B cell (primary cell): ENCODE data around the gene SERPINE1. TPM values are rescaled to one million over a fixed set of nuclear protein-coding genes. Genes with fewer than 3 reads are reported as not detected.

Source experiments
- ATAC-seq: fragments of 200-7000 bp; cut with Tn5 transposase; one replicate; pipeline ENCODE4 v1.10.0; 2021; ENCODE audit warnings: low read depth, mild to moderate bottlenecking, moderate number of reproducible peaks, moderate library complexity
- CTCF ChIA-PET: fragments of 350-600 bp; sonication (Branson Sonifier 250); formaldehyde crosslinking; loops from one replicate; lab custom pipeline; 2021; ENCODE audit warnings: antibody characterized with exemption, inconsistent platforms; lab: Charles Lee
- POLR2A ChIA-PET: fragments of 350-600 bp; sonication (Branson Sonifier 250); formaldehyde crosslinking; loops from one replicate; lab custom pipeline; 2021; ENCODE audit warnings: antibody characterized with exemption; lab: Charles Lee
- DNase-seq: peaks from one replicate; pipeline ENCODE4 v3.0.0; 2013
- H2AFZ ChIP-seq: 2 replicates; pipeline ENCODE4 v1.6.1; 2012; ENCODE audit warnings: mild to moderate bottlenecking, low read depth, low read length; ENCODE audit not compliant: insufficient read depth, poor library complexity, severe bottlenecking
- H3K27ac ChIP-seq, 2 donors: 1 replicate in 1 of 2; 2 replicates in 1 of 2; pipeline ENCODE4 v1.5.1; 2012 to 2013; ENCODE audit warnings: low read length in 2 of 2, mild to moderate bottlenecking in 2 of 2, moderate library complexity in 1 of 2
- H3K27me3 ChIP-seq, 4 experiments: fragments of 200-600 bp in 1 of 4; sonication (generic) in 1 of 4; replicated peaks in 1 of 4; 1 replicate in 2 of 4; 2 replicates in 2 of 4; pipeline versions ENCODE4 v1.6.1 to v1.7.0; 2013 to 2016; ENCODE audit warnings: low read length in 3 of 4, mild to moderate bottlenecking in 2 of 4, mixed read lengths in 1 of 4, moderate library complexity in 1 of 4; ENCODE audit not compliant: insufficient read depth in 4 of 4, control insufficient read depth in 3 of 4; ENCODE audit errors: control extremely low read depth in 1 of 4
- H3K36me3 ChIP-seq, 2 experiments: replicated peaks in 1 of 2; 1 replicate in 1 of 2; 2 replicates in 1 of 2; pipeline versions ENCODE4 v1.6.1 to v1.7.1; 2013; ENCODE audit warnings: low read length in 1 of 2; ENCODE audit not compliant: insufficient read depth in 2 of 2, control insufficient read depth in 1 of 2; ENCODE audit errors: control extremely low read depth in 1 of 2, extremely low read depth in 1 of 2
- H3K4me1 ChIP-seq, 2 donors: fragments of 200-600 bp in 1 of 2; sonication (generic) in 1 of 2; 1 replicate in 1 of 2; 2 replicates in 1 of 2; pipeline versions ENCODE4 v1.5.1 to v1.6.1; 2013 to 2017; ENCODE audit warnings: low read length in 2 of 2; ENCODE audit not compliant: control insufficient read depth in 2 of 2, insufficient read depth in 2 of 2
- H3K4me2 ChIP-seq: replicated peaks from 2 replicates; pipeline ENCODE3; 2012; ENCODE audit warnings: mild to moderate bottlenecking, low read depth, low read length; ENCODE audit not compliant: poor library complexity, severe bottlenecking
- H3K4me3 ChIP-seq, 5 experiments: fragments of 200-600 bp in 1 of 5; sonication (generic) in 1 of 5; 1 replicate in 3 of 5; 2 replicates in 2 of 5; pipeline versions ENCODE4 v1.5.1 to v1.7.0; 2011 to 2016; ENCODE audit warnings: low read length in 4 of 5, mild to moderate bottlenecking in 4 of 5, low read depth in 2 of 5, control low read depth in 1 of 5, moderate library complexity in 1 of 5; ENCODE audit not compliant: insufficient read depth in 1 of 5; ENCODE audit errors: control extremely low read depth in 1 of 5, extremely low read depth in 1 of 5
- H3K79me2 ChIP-seq: fragments of 200-600 bp; sonication (generic); one replicate; pipeline ENCODE4 v1.6.0; 2016; ENCODE audit warnings: low read length; ENCODE audit not compliant: control insufficient read depth, insufficient read depth
- H3K9ac ChIP-seq: fragments of 200-600 bp; sonication (generic); 2 replicates; pipeline ENCODE4 v1.6.1; 2017; ENCODE audit warnings: mild to moderate bottlenecking, low read length, moderate library complexity
- H3K9me3 ChIP-seq, 3 donors: one replicate each; pipeline versions ENCODE4 v1.6.1 to v1.7.1; 2013; ENCODE audit warnings: low read length in 2 of 3; ENCODE audit not compliant: control insufficient read depth in 2 of 3, insufficient read depth in 1 of 3; ENCODE audit errors: control extremely low read depth in 1 of 3
- H4K20me1 ChIP-seq: 2 replicates; pipeline ENCODE4 v1.6.0; 2012; ENCODE audit warnings: mild to moderate bottlenecking, low read length; ENCODE audit not compliant: insufficient read depth, control insufficient read depth, poor library complexity, severe bottlenecking
- H3K27ac Mint-ChIP-seq: one replicate; pipeline ENCODE4 v1.8.0; 2021; ENCODE audit warnings: mixed read lengths
- H3K27me3 Mint-ChIP-seq: one replicate; pipeline ENCODE4 v1.8.0; 2021; ENCODE audit warnings: mixed read lengths
- H3K4me1 Mint-ChIP-seq: one replicate; pipeline ENCODE4 v1.8.0; 2021; ENCODE audit warnings: mixed read lengths
- H3K4me3 Mint-ChIP-seq: one replicate; pipeline ENCODE4 v1.8.0; 2021; ENCODE audit warnings: mixed read lengths
- H3K9me3 Mint-ChIP-seq: one replicate; pipeline ENCODE4 v1.8.0; 2022; ENCODE audit warnings: mixed read lengths; ENCODE audit not compliant: insufficient read depth
- EZH2 ChIP-seq: IDR thresholded peaks from 2 replicates; pipeline ENCODE4 v1.6.1; 2012; ENCODE audit warnings: borderline replicate concordance, low read depth, mild to moderate bottlenecking, moderate library complexity, low read length; ENCODE audit not compliant: insufficient read depth, poor library complexity, severe bottlenecking
- WGBS: methylation state at CpG from one replicate; pipeline ENCODE4 v1.1.5; 2013; ENCODE audit warnings: missing lambda C conversion rate; ENCODE audit not compliant: insufficient coverage; 5-methylcytosine and 5-hydroxymethylcytosine counted together
- intact Hi-C: fragments of 100-400 bp; cut with micrococcal nuclease; formaldehyde crosslinking; loops from one replicate; pipeline ENCODE4 v1.10.0; 2022
- polyA plus RNA-seq: library from polyadenylated mRNA; depleted of rRNA; stranded (reverse); fragments of >200 nt; gene quantifications from 2 replicates; pipeline ENCODE4 v1.2.3, GENCODE V29; 2012
- total RNA-seq, 2 donors: library from RNA; stranded (reverse); fragments of 120-200 nt in 1 of 2; gene quantifications; 1 replicate in 1 of 2; 2 replicates in 1 of 2; pipeline versions ENCODE4 v1.2.3 to v1.2.4, GENCODE V29; 2013 to 2022
- TF ChIP-seq, protein P1 (sequence below): fragments of 200-600 bp; IDR thresholded peaks from one replicate; pipeline ENCODE4 v1.8.0; 2022; ENCODE audit warnings: antibody characterized with exemption, mild to moderate bottlenecking

Gene SERPINE1
- total and polyA plus RNA-seq, 2 donors (not counting 1 experiment from before 2014, with no cell fraction given) = 0.07 to 0.09 TPM

DNA sequence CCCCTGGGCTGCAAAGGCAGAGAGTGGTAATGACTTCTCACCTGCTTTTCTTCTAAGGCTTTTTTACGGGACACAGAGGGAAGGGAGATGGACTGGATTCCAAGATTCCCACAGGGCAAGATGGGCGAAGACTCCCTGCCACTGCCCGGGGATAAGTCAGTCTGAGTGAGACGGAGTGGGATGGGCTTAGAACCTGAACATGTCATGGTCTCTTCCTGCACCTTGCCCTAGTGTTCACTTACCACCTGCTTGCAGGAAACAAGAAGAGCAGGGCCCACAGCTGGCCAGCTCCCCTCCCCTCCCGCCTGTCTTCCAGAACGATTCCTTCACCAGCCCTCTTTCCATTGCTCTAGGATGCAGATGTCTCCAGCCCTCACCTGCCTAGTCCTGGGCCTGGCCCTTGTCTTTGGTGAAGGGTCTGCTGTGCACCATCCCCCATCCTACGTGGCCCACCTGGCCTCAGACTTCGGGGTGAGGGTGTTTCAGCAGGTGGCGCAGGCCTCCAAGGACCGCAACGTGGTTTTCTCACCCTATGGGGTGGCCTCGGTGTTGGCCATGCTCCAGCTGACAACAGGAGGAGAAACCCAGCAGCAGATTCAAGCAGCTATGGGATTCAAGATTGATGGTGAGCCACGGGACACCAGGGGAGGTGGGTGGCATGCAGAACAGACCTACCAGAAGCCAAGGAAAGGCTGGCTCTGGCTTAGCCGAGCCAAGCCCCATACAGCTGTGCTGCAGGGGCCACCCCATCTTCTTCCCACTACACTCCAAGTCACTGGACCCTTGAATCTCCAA lies 1.3 kb downstream of the SERPINE1 start:
- no peak overlapping the region for H3K27ac ChIP-seq
- H3K4me1 Mint-ChIP-seq = peaks cover 34% of the 10 kb centered on the region
- WGBS = 57% methylated on average over 11 of the region's 14 CpGs
- no peaks in the 10 kb centered on the region for H3K36me3 ChIP-seq
- H4K20me1 ChIP-seq = no peaks in the 10 kb centered on the region
- no peak overlapping the region for H3K4me3 ChIP-seq
- ATAC-seq (no peak), DNase-seq (no peak)
- H3K9me3 ChIP-seq = peaks cover 0 to 7% (median 0%) of the 10 kb centered on the region in 3 donors
- H3K27ac Mint-ChIP-seq = no peak overlapping the region
- peaks cover 14 to 15% of the 10 kb centered on the region in 2 donors for H3K4me1 ChIP-seq
- no peak overlapping the region for H3K4me3 Mint-ChIP-seq
- H3K79me2 ChIP-seq = no peaks in the 10 kb centered on the region
- no peak for TF ChIP-seq EZH2
- TF ChIP-seq, protein P1, sequence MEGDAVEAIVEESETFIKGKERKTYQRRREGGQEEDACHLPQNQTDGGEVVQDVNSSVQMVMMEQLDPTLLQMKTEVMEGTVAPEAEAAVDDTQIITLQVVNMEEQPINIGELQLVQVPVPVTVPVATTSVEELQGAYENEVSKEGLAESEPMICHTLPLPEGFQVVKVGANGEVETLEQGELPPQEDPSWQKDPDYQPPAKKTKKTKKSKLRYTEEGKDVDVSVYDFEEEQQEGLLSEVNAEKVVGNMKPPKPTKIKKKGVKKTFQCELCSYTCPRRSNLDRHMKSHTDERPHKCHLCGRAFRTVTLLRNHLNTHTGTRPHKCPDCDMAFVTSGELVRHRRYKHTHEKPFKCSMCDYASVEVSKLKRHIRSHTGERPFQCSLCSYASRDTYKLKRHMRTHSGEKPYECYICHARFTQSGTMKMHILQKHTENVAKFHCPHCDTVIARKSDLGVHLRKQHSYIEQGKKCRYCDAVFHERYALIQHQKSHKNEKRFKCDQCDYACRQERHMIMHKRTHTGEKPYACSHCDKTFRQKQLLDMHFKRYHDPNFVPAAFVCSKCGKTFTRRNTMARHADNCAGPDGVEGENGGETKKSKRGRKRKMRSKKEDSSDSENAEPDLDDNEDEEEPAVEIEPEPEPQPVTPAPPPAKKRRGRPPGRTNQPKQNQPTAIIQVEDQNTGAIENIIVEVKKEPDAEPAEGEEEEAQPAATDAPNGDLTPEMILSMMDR = no peak
- H2AFZ ChIP-seq = no peak overlapping the region
- no peaks in the 10 kb centered on the region for H3K9me3 Mint-ChIP-seq
- no peak overlapping the region for H3K4me2 ChIP-seq
- H3K9ac ChIP-seq = no peak overlapping the region
- H3K27me3 ChIP-seq = peaks cover 0 to 22% (median 7%) of the 10 kb centered on the region in 4 experiments
- H3K27me3 Mint-ChIP-seq = peaks cover 38% of the 10 kb centered on the region
- intact Hi-C loops = loop anchor here (5.0 kb wide), 1 partner anchor 51 kb away; no protein-coding TSS in a partner anchor
- CTCF ChIA-PET = interaction anchor here (0.8 to 1.6 kb wide), 2 partner anchors 8 to 10 kb away, joined by 3 read pairs; no protein-coding TSS in a partner anchor
- POLR2A ChIA-PET = no interaction called here

DNA sequence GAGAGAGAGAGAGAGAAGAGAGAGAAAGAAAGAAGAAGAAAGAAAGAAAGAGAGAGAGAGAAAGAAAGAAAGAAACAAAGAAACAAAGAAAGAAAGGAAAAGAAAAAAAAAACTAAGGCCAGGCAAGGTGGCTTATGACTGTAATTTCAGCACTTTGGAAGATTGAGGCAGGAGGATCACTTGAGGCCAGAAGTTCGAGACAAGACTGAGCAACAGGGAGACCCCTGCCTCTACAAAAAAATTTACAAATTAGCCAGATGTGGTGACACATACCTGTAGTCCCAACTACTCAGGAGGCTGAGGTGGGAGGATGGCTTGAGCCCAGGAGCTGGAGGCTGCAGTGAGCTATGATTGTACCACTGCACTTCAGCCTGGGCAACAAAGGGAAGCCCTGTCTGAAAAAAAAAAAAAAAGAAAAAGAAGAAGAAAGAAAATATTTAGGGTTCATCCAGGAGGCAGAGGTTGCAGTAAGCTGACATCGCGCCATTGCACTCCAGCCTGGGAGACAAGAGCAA lies 2.8 kb downstream of the SERPINE1 start:
- TF ChIP-seq, protein P1 = no peak
- no peak for TF ChIP-seq EZH2
- no peak overlapping the region for H3K4me2 ChIP-seq
- H3K27me3 Mint-ChIP-seq = peaks cover 44% of the 10 kb centered on the region

More for the DNA sequence above, 2.8 kb downstream of the SERPINE1 start:
- DNase-seq (no peak), ATAC-seq (no peak)
- Histone ChIP-seq H2AFZ (no peak overlapping the region), H3K9ac (no peak overlapping the region), H3K4me1 (peaks cover 14 to 15% of the 10 kb centered on the region in 2 donors), H4K20me1 (no peaks in the 10 kb centered on the region), H3K36me3 (no peaks in the 10 kb centered on the region), H3K79me2 (no peaks in the 10 kb centered on the region), H3K4me3 (no peak overlapping the region), H3K27ac (no peak overlapping the region), H3K27me3 (peaks cover 0 to 20% (median 6%) of the 10 kb centered on the region in 4 experiments), H3K9me3 (peaks cover 0 to 7% (median 0%) of the 10 kb centered on the region in 3 donors)
- no peak overlapping the region for H3K4me3 Mint-ChIP-seq
- 71% methylated on average over 1 of the region's 3 CpGs for WGBS
- POLR2A ChIA-PET = no interaction called here
- H3K9me3 Mint-ChIP-seq = no peaks in the 10 kb centered on the region
- CTCF ChIA-PET = interaction anchor here (1.1 kb wide), 1 partner anchor 14 kb away, joined by 5 read pairs; no protein-coding TSS in a partner anchor
- peaks cover 30% of the 10 kb centered on the region for H3K4me1 Mint-ChIP-seq
- intact Hi-C loops = loop anchor here (5.0 kb wide), 1 partner anchor 52 kb away; no protein-coding TSS in a partner anchor
- no peak overlapping the region for H3K27ac Mint-ChIP-seq
